ENCODE measurements around the gene CLDN34. TPM values are rescaled to one million over a fixed set of nuclear protein-coding genes. Genes with fewer than 3 reads are reported as not detected.

The CLDN34 gene
- total and polyA plus RNA-seq, 11 donors: not detected

DNA sequence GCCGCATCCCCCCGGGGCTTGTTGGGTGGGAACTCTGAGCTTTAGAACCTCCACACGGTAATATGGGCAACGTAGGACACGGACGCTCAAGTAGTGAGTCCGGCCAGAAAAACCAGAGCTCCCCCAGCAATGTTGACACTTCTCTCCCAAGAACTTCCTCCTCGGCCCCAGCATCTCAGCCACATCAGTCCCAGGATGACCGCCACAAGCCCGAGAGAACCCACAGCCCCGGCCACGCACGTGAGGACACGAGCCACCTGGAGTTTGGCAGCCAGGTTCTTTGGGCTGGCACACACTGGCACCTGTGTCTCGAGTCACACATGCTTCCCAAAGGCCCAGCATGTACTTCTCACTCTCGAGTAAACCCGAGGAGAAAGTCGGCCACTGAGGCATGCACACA, 16.3 kb downstream of the CLDN34 start:
- no peaks in the 10 kb centered on the region for H3K27me3 ChIP-seq
- intact Hi-C loops (cut with DNase I): loop anchor here in 5 of 10 donors (10.0 kb wide), 4 partner anchors 89 to 859 kb away; no protein-coding TSS in a partner anchor
- ATAC-seq: no peak
- no peaks in the 10 kb centered on the region for H3K36me3 ChIP-seq
- TF ChIP-seq, protein P1, sequence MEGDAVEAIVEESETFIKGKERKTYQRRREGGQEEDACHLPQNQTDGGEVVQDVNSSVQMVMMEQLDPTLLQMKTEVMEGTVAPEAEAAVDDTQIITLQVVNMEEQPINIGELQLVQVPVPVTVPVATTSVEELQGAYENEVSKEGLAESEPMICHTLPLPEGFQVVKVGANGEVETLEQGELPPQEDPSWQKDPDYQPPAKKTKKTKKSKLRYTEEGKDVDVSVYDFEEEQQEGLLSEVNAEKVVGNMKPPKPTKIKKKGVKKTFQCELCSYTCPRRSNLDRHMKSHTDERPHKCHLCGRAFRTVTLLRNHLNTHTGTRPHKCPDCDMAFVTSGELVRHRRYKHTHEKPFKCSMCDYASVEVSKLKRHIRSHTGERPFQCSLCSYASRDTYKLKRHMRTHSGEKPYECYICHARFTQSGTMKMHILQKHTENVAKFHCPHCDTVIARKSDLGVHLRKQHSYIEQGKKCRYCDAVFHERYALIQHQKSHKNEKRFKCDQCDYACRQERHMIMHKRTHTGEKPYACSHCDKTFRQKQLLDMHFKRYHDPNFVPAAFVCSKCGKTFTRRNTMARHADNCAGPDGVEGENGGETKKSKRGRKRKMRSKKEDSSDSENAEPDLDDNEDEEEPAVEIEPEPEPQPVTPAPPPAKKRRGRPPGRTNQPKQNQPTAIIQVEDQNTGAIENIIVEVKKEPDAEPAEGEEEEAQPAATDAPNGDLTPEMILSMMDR (IDR thresholded peaks at IDR 0.05): no peak
- H3K4me3 ChIP-seq: no peak overlapping the region
- no peak for DNase-seq
- no peaks in the 10 kb centered on the region for H3K9me3 ChIP-seq
- no peak overlapping the region for H3K27ac ChIP-seq
- peaks cover 0 to 24% (median 0%) of the 10 kb centered on the region in 12 donors for H3K4me1 ChIP-seq
- WGBS, 4 donors: 88 to 93% (median 91%) methylated on average over 16 to 18 of the region's 18 CpGs

DNA sequence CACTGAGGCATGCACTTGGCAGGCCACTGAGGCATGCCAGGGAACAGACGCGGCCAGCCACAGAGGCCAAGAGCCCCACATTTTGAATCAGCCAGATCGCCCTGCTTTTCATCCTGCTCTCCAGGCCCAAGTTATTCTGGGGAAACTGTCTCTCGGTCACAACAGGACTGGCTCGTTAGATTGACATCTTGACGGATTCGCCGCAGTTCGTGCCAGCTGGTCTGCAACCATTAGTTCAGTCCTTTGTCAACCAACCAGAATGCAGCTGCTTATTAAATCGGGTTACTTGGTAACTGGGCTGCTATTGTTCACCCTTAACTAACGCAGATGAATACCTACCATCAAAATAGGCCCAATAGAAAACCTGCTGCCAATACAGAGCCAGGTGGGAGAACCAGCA, 16.7 kb downstream of the CLDN34 start:
- H3K27ac ChIP-seq: no peak overlapping the region
- H3K36me3 ChIP-seq: no peaks in the 10 kb centered on the region
- no peak overlapping the region for H3K4me3 ChIP-seq
- no peak for ATAC-seq
- TF ChIP-seq POLR2A (IDR thresholded peaks at IDR 0.05): no peak
- TF ChIP-seq, protein P1 (IDR thresholded peaks at IDR 0.05): no peak
- no peaks in the 10 kb centered on the region for H3K9me3 ChIP-seq
- intact Hi-C loops (cut with DNase I): loop anchor here in 5 of 10 donors (10.0 kb wide), 4 partner anchors 89 to 859 kb away; no protein-coding TSS in a partner anchor
- no peak for DNase-seq
- 82 to 95% (median 94%) methylated on average over 11 of the region's 11 CpGs for WGBS, 4 donors
- no peaks in the 10 kb centered on the region for H3K27me3 ChIP-seq
- H3K4me1 ChIP-seq: peaks cover 0 to 24% (median 0%) of the 10 kb centered on the region in 12 donors

DNA sequence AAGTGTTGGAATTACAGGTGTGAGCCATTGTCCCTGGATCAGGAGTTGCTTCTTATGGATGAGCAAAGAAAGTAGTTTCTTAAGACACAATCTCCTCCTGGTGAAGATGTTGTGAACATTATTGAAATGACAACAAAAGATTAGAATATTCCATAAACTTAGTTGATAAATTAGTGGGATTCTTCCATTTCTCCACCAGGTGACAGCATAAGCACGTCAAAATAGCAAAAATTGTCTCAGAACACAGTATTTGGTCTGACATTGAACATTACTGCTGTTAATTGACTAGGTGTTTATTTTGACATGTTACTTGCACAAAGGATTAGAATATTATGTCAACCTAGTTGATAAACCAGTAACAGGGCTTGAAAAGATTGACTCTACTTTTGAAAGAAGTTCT, 21.6 kb downstream of the CLDN34 start:
- TF ChIP-seq, protein P1 (IDR thresholded peaks at IDR 0.05): peak in 11 of 12 donors; percentile 11 to 48 (median 34)
- no peak for TF ChIP-seq POLR2A (IDR thresholded peaks at IDR 0.05)

DNA sequence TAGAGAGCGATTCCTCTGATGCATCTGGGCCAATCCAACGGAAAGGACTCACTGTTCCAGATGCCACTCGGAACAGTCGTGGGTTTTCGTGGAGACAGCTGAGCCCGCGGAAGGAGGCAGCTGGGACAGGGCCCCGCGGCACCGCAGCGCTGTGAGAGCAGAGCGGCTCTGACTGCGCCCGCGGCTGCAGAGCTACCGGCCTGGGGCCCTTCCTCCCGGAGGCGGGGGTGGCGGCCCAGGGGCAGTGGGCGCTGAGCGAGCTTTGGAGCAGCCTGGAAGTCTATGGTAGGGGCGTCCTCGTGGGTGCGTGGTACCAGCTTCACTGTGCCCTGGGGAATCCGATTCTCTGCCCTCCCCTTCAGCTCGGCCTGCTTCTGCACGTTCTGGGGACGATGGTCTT, 24.9 kb downstream of the CLDN34 start:
- TF ChIP-seq POLR2A (IDR thresholded peaks at IDR 0.05): no peak
- TF ChIP-seq, protein P1 (IDR thresholded peaks at IDR 0.05): no peak
- ATAC-seq: peak in 1 of 4 donors; percentile 21
- Histone ChIP-seq H3K36me3 (no peaks in the 10 kb centered on the region), H3K4me1 (peaks cover 0 to 5% (median 0%) of the 10 kb centered on the region in 12 donors), H3K27me3 (no peaks in the 10 kb centered on the region), H3K4me3 (no peak overlapping the region), H3K9me3 (no peaks in the 10 kb centered on the region), H3K27ac (no peak overlapping the region)
- no peak for DNase-seq
- intact Hi-C loops (cut with DNase I): loop anchor here in 3 of 10 donors (10.0 kb wide), 2 partner anchors 107 to 117 kb away; no protein-coding TSS in a partner anchor
- 91 to 98% (median 96%) methylated on average over 17 to 28 of the region's 28 CpGs for WGBS, 4 donors

More for the DNA sequence above, 21.6 kb downstream of the CLDN34 start:
- H3K9me3 ChIP-seq: no peaks in the 10 kb centered on the region
- H3K36me3 ChIP-seq: no peaks in the 10 kb centered on the region
- no peak for DNase-seq
- intact Hi-C loops (cut with DNase I): loop anchor here in 6 of 10 donors (2.0 to 10.0 kb wide), 5 partner anchors 94 to 864 kb away; no protein-coding TSS in a partner anchor
- H3K27me3 ChIP-seq: no peaks in the 10 kb centered on the region
- no peak overlapping the region for H3K27ac ChIP-seq
- H3K4me3 ChIP-seq: no peak overlapping the region
- 24 to 47% (median 34%) methylated on average over 1 of the region's 1 CpG for WGBS, 4 donors
- H3K4me1 ChIP-seq: no peaks in the 10 kb centered on the region
- ATAC-seq: no peak
